Tibial nerve (tissue), 4 donors: ENCODE results near the gene SYN1. TPM values are rescaled to one million over a fixed set of nuclear protein-coding genes. Genes with fewer than 3 reads are reported as not detected.

ENCODE experiments used
- DNase-seq, 2 donors: peaks; one replicate each; pipeline ENCODE4 v3.0.0-alpha.2; 2019; ENCODE audit warnings: low spot score in 2 of 2
- H3K27ac ChIP-seq, 4 donors: fragments of 200-600 bp; sonication (generic) in 3 of 4; one replicate each; pipeline ENCODE4 v1.5.1; 2017 to 2019; ENCODE audit warnings: mild to moderate bottlenecking in 1 of 4
- H3K27me3 ChIP-seq, 2 donors: fragments of 200-600 bp; sonication (generic) in 1 of 2; one replicate each; pipeline versions ENCODE4 v1.5.1 to v1.6.0; 2017 to 2019
- H3K36me3 ChIP-seq, 3 donors: fragments of 200-600 bp; sonication (generic); one replicate each; pipeline ENCODE4 v1.5.1; 2018 to 2019
- H3K4me1 ChIP-seq, 4 donors: fragments of 200-600 bp; sonication (generic) in 3 of 4; one replicate each; pipeline ENCODE4 v1.5.1; 2017 to 2019
- H3K4me3 ChIP-seq, 4 donors: fragments of 200-600 bp; sonication (generic) in 3 of 4; one replicate each; pipeline ENCODE4 v1.5.1; 2017 to 2019; ENCODE audit warnings: mild to moderate bottlenecking in 1 of 4, moderate library complexity in 1 of 4
- H3K9me3 ChIP-seq, 4 donors: fragments of 200-600 bp; sonication (generic) in 3 of 4; one replicate each; pipeline ENCODE4 v1.5.1; 2017 to 2019
- EP300 ChIP-seq, 2 donors: sonication (generic); formaldehyde crosslinking; IDR thresholded peaks; one replicate each; pipeline ENCODE4 v1.6.1; 2017; ENCODE audit warnings: antibody characterized with exemption in 2 of 2, mild to moderate bottlenecking in 1 of 2
- POLR2A ChIP-seq, 2 donors: fragments of 450-650 bp; IDR thresholded peaks; one replicate each; pipeline ENCODE4 v1.6.1; 2017; ENCODE audit warnings: antibody characterized with exemption in 2 of 2, mild to moderate bottlenecking in 2 of 2, moderate library complexity in 2 of 2
- WGBS, 2 donors: methylation state at CpG; one replicate each; pipeline ENCODE4 v1.1.5; 2018; 5-methylcytosine and 5-hydroxymethylcytosine counted together
- total RNA-seq, 4 donors: library from RNA; depleted of rRNA; stranded (reverse); fragments of >200 nt; gene quantifications; one replicate each; pipeline ENCODE4 v1.1.0, GENCODE V29; 2016
- TF ChIP-seq, protein P1 (sequence below), 5 experiments: fragments of 200-600 bp in 3 of 5; fragments of 450-650 bp in 2 of 5; sonication (generic) in 3 of 5; IDR thresholded peaks; one replicate each; pipeline ENCODE4 v1.5.1; 2016 to 2019; ENCODE audit warnings: antibody characterized with exemption in 5 of 5, mild to moderate bottlenecking in 3 of 5, moderate library complexity in 2 of 5

Gene SYN1
- total RNA-seq, 4 donors from 2014 or later = 0.42 to 1.2 TPM; not detected in 2

DNA sequence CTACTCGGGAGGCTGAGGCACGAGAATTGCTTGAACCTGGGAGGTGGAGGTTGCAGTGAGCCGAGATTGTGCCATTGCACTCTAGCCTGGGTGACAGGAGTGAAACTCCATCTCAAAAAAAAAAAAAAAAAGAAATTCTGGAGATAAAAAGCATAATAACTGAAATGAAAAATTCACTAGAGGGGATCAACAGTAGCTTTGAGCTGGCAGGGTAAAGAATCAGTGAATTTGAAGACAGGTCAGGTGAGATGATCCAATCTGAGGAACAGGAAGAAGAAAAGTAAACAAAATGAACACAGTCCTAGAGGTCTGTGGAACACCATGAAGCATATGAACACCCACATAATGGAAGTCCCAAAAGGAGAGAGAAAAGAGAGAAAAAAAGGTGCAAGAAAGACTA lies 22.4 kb downstream of the SYN1 start:
- H3K27ac ChIP-seq = no peak overlapping the region
- no peak for TF ChIP-seq EP300 (IDR thresholded peaks at IDR 0.05)
- no peak for TF ChIP-seq POLR2A (IDR thresholded peaks at IDR 0.05)
- TF ChIP-seq, protein P1, sequence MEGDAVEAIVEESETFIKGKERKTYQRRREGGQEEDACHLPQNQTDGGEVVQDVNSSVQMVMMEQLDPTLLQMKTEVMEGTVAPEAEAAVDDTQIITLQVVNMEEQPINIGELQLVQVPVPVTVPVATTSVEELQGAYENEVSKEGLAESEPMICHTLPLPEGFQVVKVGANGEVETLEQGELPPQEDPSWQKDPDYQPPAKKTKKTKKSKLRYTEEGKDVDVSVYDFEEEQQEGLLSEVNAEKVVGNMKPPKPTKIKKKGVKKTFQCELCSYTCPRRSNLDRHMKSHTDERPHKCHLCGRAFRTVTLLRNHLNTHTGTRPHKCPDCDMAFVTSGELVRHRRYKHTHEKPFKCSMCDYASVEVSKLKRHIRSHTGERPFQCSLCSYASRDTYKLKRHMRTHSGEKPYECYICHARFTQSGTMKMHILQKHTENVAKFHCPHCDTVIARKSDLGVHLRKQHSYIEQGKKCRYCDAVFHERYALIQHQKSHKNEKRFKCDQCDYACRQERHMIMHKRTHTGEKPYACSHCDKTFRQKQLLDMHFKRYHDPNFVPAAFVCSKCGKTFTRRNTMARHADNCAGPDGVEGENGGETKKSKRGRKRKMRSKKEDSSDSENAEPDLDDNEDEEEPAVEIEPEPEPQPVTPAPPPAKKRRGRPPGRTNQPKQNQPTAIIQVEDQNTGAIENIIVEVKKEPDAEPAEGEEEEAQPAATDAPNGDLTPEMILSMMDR (IDR thresholded peaks at IDR 0.05) = no peak
- no peaks in the 10 kb centered on the region for H3K36me3 ChIP-seq
- H3K4me1 ChIP-seq = no peaks in the 10 kb centered on the region
- no peaks in the 10 kb centered on the region for H3K27me3 ChIP-seq
- H3K9me3 ChIP-seq = peaks cover 0 to 21% (median 6%) of the 10 kb centered on the region in 4 donors
- H3K4me3 ChIP-seq = no peak overlapping the region
- no peak for DNase-seq
- WGBS, 2 donors = 82 to 100% methylated on average over 3 of the region's 3 CpGs

- Histone ChIP-seq H3K27me3 (no peaks in the 10 kb centered on the region), H3K36me3 (no peaks in the 10 kb centered on the region), H3K27ac (peak overlapping the region in 2 of 4 donors; percentile 59 to 66), H3K9me3 (peaks cover 0 to 21% (median 6%) of the 10 kb centered on the region in 4 donors), H3K4me1 (no peaks in the 10 kb centered on the region), H3K4me3 (no peak overlapping the region)
- WGBS, 2 donors = 51 to 79% methylated on average over 2 of the region's 2 CpGs
- DNase-seq = no peak
- TF ChIP-seq, protein P1 (IDR thresholded peaks at IDR 0.05) = no peak
- TF ChIP-seq EP300 (IDR thresholded peaks at IDR 0.05) = no peak
- no peak for TF ChIP-seq POLR2A (IDR thresholded peaks at IDR 0.05)
These were observed 23.4 kb downstream of the SYN1 start for GRCh38 chrX:47596256-47596655.

- 59 to 63% methylated on average over 1 of the region's 1 CpG for WGBS, 2 donors
- TF ChIP-seq POLR2A (IDR thresholded peaks at IDR 0.05) = no peak
- TF ChIP-seq EP300 (IDR thresholded peaks at IDR 0.05) = no peak
- TF ChIP-seq, protein P1 (IDR thresholded peaks at IDR 0.05) = no peak
- H3K4me1 ChIP-seq = no peaks in the 10 kb centered on the region
- no peak for DNase-seq
- H3K27me3 ChIP-seq = no peaks in the 10 kb centered on the region
- H3K27ac ChIP-seq = peak overlapping the region in 2 of 4 donors; percentile 59 to 66
- H3K36me3 ChIP-seq = no peaks in the 10 kb centered on the region
- no peak overlapping the region for H3K4me3 ChIP-seq
- peaks cover 0 to 21% (median 6%) of the 10 kb centered on the region in 4 donors for H3K9me3 ChIP-seq
These were observed 23.9 kb downstream of the SYN1 start for GRCh38 chrX:47595716-47596251.

GRCh38 chrX:47593522-47593921 lies 26.1 kb downstream of the SYN1 start:
- WGBS, 2 donors = 63 to 87% methylated on average over 4 of the region's 4 CpGs
- H3K27ac ChIP-seq = no peak overlapping the region

DNA sequence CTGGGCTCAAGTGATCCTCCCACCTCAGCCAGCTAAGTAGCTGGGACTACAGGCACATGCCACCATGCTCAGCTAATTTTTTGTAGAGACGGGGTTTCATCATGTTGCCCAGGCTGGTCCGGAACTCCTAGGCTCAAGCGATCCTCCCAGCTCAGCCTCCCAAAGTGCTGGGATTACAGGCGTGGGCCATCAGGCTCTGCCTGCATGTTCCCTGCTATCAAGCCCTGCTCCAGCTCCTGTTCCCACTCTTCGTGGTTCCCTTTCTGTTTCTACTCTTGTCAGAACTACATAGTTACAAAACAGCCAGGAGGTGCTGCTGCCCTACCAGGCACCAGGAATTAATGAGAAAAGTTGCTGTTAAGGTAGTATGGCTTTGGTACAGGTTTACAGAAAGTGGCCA lies 28.7 kb downstream of the SYN1 start:
- WGBS, 2 donors = 80 to 83% methylated on average over 1 to 5 of the region's 5 CpGs
- Histone ChIP-seq H3K4me1 (no peaks in the 10 kb centered on the region), H3K4me3 (no peak overlapping the region), H3K9me3 (no peaks in the 10 kb centered on the region), H3K36me3 (peaks cover 0 to 7% (median 0%) of the 10 kb centered on the region in 3 donors), H3K27ac (no peak overlapping the region), H3K27me3 (no peaks in the 10 kb centered on the region)
- TF ChIP-seq, protein P1 (IDR thresholded peaks at IDR 0.05) = no peak
- TF ChIP-seq POLR2A (IDR thresholded peaks at IDR 0.05) = no peak
- no peak for TF ChIP-seq EP300 (IDR thresholded peaks at IDR 0.05)
- DNase-seq = no peak

More at GRCh38 chrX:47593522-47593921, 26.1 kb downstream of the SYN1 start:
- Histone ChIP-seq H3K27me3 (no peaks in the 10 kb centered on the region), H3K4me1 (no peaks in the 10 kb centered on the region), H3K9me3 (peaks cover 0 to 13% (median 4%) of the 10 kb centered on the region in 4 donors), H3K36me3 (no peaks in the 10 kb centered on the region), H3K4me3 (no peak overlapping the region)
- TF ChIP-seq, protein P1 (IDR thresholded peaks at IDR 0.05) = no peak
- TF ChIP-seq POLR2A (IDR thresholded peaks at IDR 0.05) (no peak), EP300 (IDR thresholded peaks at IDR 0.05) (no peak)
- DNase-seq = no peak
